Measurements from ENCODE around the gene PRKN. TPM values are rescaled to one million over a fixed set of nuclear protein-coding genes. Genes with fewer than 3 reads are reported as not detected.

PRKN gene
- total and polyA plus RNA-seq, 9 donors, result 3.0 to 15.0 (median 9.2) TPM

DNA sequence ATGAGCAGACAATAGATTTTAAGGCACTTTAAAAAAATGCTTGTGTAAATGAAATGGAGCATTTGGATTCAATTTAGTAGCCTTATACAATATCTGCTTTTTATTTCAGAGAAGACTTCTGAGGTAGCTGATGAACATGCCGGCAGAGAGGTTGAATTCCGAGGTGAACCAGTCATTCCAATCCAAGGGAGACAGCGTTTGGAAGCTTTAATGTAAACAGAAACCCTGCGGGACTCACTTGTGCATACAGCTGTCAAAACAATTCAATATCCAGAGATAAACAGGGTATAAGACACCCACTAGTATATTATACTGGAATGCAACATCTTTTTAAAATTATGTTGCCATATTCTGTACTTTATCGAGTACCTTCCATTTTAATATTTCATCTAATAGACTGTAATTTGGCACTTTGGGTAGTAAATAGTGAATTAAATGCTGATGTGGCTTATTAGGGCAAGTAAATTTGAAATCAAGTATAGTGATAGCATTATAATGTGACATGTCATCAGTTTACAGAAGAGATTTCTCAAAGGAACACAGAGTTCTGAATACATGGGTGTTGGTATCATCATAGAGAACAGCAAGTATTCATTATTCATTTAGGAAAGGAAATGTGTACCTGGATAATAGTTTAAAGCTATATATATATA is 347.7 kb downstream of the PRKN start:
- TF ChIP-seq, protein P1, sequence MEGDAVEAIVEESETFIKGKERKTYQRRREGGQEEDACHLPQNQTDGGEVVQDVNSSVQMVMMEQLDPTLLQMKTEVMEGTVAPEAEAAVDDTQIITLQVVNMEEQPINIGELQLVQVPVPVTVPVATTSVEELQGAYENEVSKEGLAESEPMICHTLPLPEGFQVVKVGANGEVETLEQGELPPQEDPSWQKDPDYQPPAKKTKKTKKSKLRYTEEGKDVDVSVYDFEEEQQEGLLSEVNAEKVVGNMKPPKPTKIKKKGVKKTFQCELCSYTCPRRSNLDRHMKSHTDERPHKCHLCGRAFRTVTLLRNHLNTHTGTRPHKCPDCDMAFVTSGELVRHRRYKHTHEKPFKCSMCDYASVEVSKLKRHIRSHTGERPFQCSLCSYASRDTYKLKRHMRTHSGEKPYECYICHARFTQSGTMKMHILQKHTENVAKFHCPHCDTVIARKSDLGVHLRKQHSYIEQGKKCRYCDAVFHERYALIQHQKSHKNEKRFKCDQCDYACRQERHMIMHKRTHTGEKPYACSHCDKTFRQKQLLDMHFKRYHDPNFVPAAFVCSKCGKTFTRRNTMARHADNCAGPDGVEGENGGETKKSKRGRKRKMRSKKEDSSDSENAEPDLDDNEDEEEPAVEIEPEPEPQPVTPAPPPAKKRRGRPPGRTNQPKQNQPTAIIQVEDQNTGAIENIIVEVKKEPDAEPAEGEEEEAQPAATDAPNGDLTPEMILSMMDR (IDR thresholded peaks at IDR 0.05), result no peak
- TF ChIP-seq EP300 (IDR thresholded peaks at IDR 0.05), result no peak
- TF ChIP-seq POLR2A (IDR thresholded peaks at IDR 0.05), result no peak
- intact Hi-C loops (cut with DNase I), result no loop called here
- Histone ChIP-seq H3K27me3 (no peaks in the 10 kb centered on the region), H3K4me3 (no peak overlapping the region), H3K27ac (no peak overlapping the region), H3K9me3 (no peaks in the 10 kb centered on the region), H3K36me3 (no peaks in the 10 kb centered on the region), H3K4me1 (ENCODE audit: insufficient read depth) (no peaks in the 10 kb centered on the region)
- 21 to 46% (median 29%) methylated on average over 5 of the region's 5 CpGs for WGBS, 3 donors
- no peak for DNase-seq

DNA sequence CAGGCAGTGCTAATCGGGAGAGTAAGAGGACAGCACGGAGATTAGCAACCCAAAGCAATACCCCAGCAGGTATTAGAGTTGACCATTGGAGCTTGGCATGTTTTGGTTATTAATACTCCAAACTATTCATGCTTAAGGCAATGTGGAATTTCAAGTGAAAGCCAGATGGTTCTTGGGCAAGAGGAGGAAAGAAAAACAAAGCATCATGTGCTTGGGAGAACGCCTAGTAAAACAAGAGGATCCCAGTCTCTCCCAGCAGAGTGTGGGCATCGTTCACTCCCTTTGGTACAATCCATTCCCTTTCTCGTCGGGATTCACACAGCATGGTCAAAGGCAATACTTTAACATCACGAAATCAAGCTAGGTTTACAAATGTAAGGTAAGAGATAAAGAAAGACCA is 349.8 kb downstream of the PRKN start:
- Histone ChIP-seq H3K9me3 (no peaks in the 10 kb centered on the region), H3K36me3 (no peaks in the 10 kb centered on the region), H3K4me3 (no peak overlapping the region), H3K4me1 (ENCODE audit: insufficient read depth) (no peaks in the 10 kb centered on the region), H3K27me3 (no peaks in the 10 kb centered on the region), H3K27ac (no peak overlapping the region)
- DNase-seq, result no peak
- WGBS, 3 donors, result 77 to 89% (median 85%) methylated on average over 7 of the region's 7 CpGs
- TF ChIP-seq, protein P1 (IDR thresholded peaks at IDR 0.05), result no peak
- no peak for TF ChIP-seq EP300 (IDR thresholded peaks at IDR 0.05)
- TF ChIP-seq POLR2A (IDR thresholded peaks at IDR 0.05), result no peak
- intact Hi-C loops (cut with DNase I), result no loop called here

DNA sequence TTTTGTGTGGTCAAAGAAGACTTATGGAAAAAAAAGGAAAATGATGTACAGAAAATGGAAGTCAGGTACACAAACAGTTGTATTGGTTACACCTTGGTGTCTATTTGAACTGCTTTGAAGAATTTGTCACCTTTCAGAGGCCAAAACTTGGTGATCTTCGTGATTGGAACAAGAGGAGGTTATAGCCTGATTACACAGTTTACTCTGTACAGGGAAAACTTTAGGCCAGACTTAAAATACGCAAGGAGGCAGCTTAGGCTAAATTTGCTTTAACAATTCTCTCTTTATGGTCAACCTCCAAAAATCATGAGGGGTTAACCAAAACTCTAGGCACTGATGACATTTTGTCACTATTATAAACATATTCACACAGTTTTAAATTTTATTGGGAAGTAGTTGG is 353.7 kb downstream of the PRKN start:
- Histone ChIP-seq H3K9me3 (no peaks in the 10 kb centered on the region), H3K4me1 (ENCODE audit: insufficient read depth) (no peaks in the 10 kb centered on the region), H3K4me3 (no peak overlapping the region), H3K27ac (no peak overlapping the region), H3K27me3 (no peaks in the 10 kb centered on the region), H3K36me3 (no peaks in the 10 kb centered on the region)
- intact Hi-C loops (cut with DNase I), result no loop called here
- WGBS, 3 donors, result 73 to 95% (median 74%) methylated on average over 2 of the region's 2 CpGs
- TF ChIP-seq, protein P1 (IDR thresholded peaks at IDR 0.05), result no peak
- TF ChIP-seq EP300 (IDR thresholded peaks at IDR 0.05) (no peak), POLR2A (IDR thresholded peaks at IDR 0.05) (no peak)
- DNase-seq, result no peak

DNA sequence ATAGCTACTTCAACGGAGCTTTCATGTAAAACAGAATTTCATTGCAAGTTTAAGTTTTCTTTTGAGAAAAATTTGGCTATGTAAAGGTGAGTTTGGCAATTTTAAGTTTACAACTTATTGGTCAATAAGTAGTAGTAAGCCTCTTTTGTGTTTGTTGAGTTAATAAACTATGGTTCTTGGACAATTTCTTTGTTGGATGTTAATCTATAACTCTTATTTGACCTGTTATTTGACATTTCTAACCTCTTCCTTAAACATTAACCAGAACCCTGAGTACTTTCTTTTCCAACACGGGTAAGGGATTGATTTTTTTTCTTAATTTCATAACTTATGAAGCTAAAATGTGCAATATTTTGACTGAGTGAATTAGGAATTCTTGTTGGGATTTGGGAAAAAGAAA is 354.4 kb downstream of the PRKN start:
- H3K27me3 ChIP-seq, result no peaks in the 10 kb centered on the region
- no peaks in the 10 kb centered on the region for H3K9me3 ChIP-seq
- H3K4me1 ChIP-seq (ENCODE audit: insufficient read depth), result no peaks in the 10 kb centered on the region
- intact Hi-C loops (cut with DNase I), result no loop called here
- H3K36me3 ChIP-seq, result no peaks in the 10 kb centered on the region
- TF ChIP-seq, protein P1 (IDR thresholded peaks at IDR 0.05), result no peak
- DNase-seq, result no peak
- 78 to 84% (median 82%) methylated on average over 2 of the region's 2 CpGs for WGBS, 3 donors
- no peak overlapping the region for H3K27ac ChIP-seq
- no peak overlapping the region for H3K4me3 ChIP-seq
